ENCODE results near the gene TCOF1. TPM values are rescaled to one million over a fixed set of nuclear protein-coding genes. Genes with fewer than 3 reads are reported as not detected.

Gene TCOF1
- total and polyA plus RNA-seq, 2 of the 8 experiments (the other 6 are each of a cell fraction or from before 2014, with no cell fraction given): 35.9 to 170 TPM

- H3K9ac ChIP-seq (replicated peaks in 1 of 4; ENCODE audit: extremely low read depth in 1 of 4, low read depth in 3 of 4, low read length in 3 of 4): no peak overlapping the region
- ChIA-PET CTCF (ENCODE audit: partially characterized antibody) (interaction anchor here (0.6 to 21.5 kb wide), 8 partner anchors 13 to 305 kb away, joined by 3 to 274 read pairs (median 3); partner anchors contain the start of gene TCOF1), POLR2A (ENCODE audit: partially characterized antibody) (interaction anchor here (1.4 to 32.3 kb wide), 5 partner anchors 12 to 57 kb away, joined by 4 to 455 read pairs (median 10); partner anchors contain the start of genes CD74 and TCOF1)
- H3K23me2 ChIP-seq (ENCODE audit: low read depth, low read length): no peaks in the 10 kb centered on the region
- no peaks in the 10 kb centered on the region for H3K4me1 ChIP-seq (replicated peaks in 1 of 4; ENCODE audit: control insufficient read depth in 3 of 4, insufficient read depth in 4 of 4, low read length in 3 of 4)
- H2AK5ac ChIP-seq (ENCODE audit: low read depth, low read length): no peak overlapping the region
- H3K79me1 ChIP-seq (ENCODE audit: low read depth, low read length): no peaks in the 10 kb centered on the region
- no peak overlapping the region for H3K4ac ChIP-seq (replicated peaks; ENCODE audit: insufficient read length, low read depth, low read length)
- H3K27me3 ChIP-seq (replicated peaks in 1 of 4; ENCODE audit: control insufficient read depth in 3 of 4, extremely low read depth in 1 of 4, insufficient read depth in 3 of 4, low read length in 3 of 4): no peaks in the 10 kb centered on the region
- H3K79me2 ChIP-seq (ENCODE audit: control insufficient read depth in 1 of 2, insufficient read depth in 2 of 2, low read length in 2 of 2): no peaks in the 10 kb centered on the region
- no peak overlapping the region for H3K4me3 ChIP-seq (ENCODE audit: extremely low read depth in 1 of 4, insufficient read depth in 2 of 4, low read depth in 3 of 4, low read length in 4 of 4)
- no peak overlapping the region for H2AFZ ChIP-seq (ENCODE audit: low read length)
- H2BK15ac ChIP-seq (ENCODE audit: low read length): no peak overlapping the region
- no peak overlapping the region for H4K91ac ChIP-seq (replicated peaks; ENCODE audit: insufficient read length, low read length)
- H2BK12ac ChIP-seq (ENCODE audit: low read depth, low read length): no peak overlapping the region
- no peak overlapping the region for H3K18ac ChIP-seq (ENCODE audit: extremely low read depth, low read length)
- no peak overlapping the region for H3K27ac ChIP-seq (ENCODE audit: low read depth, low read length)
- no peak for DNase-seq (ENCODE audit: low read depth in 1 of 2, low spot score in 2 of 2)
- H3K23ac ChIP-seq (ENCODE audit: insufficient read length): no peak overlapping the region
- H2BK5ac ChIP-seq (ENCODE audit: low read depth, low read length): no peak overlapping the region
- H4K5ac ChIP-seq (ENCODE audit: insufficient read length, low read depth, low read length): no peak overlapping the region
- H2BK20ac ChIP-seq (ENCODE audit: low read length): no peak overlapping the region
- no peak for FAIRE-seq
- no peaks in the 10 kb centered on the region for H3K9me3 ChIP-seq (ENCODE audit: insufficient read depth in 2 of 2, low read depth in 1 of 2, low read length in 1 of 2)
- WGBS, 2 experiments (ENCODE audit: extremely low coverage in 1 of 2, insufficient coverage in 1 of 2, insufficient read length in 1 of 2, insufficient replicate concordance in 2 of 2, low coverage in 1 of 2, low lambda C conversion rate in 2 of 2, missing lambda C conversion rate in 1 of 2): 91% methylated on average over 15 of the region's 15 CpGs; no CpG with 5 or more reads in 1 of the 2 experiments
- H3K56ac ChIP-seq (replicated peaks; ENCODE audit: insufficient read length, low read depth, low read length): no peak overlapping the region
- H3K4me2 ChIP-seq (ENCODE audit: insufficient read depth in 1 of 2, low read depth in 2 of 2, low read length in 2 of 2): no peak overlapping the region
- no peak for TF ChIP-seq RAD21 (IDR thresholded peaks at IDR 0.05 in 1 of 2, conservative IDR thresholded peaks at IDR 0.05 in 1 of 2; ENCODE audit: low read depth in 2 of 2, low read length in 2 of 2)
- no peak for TF ChIP-seq SAP30 (IDR thresholded peaks at IDR 0.05; ENCODE audit: insufficient read depth, insufficient replicate concordance, low read length)
- no peak for TF ChIP-seq SIRT6 (IDR thresholded peaks at IDR 0.05; ENCODE audit: low read length)
- no peak for TF ChIP-seq EGR1 (IDR thresholded peaks at IDR 0.05; ENCODE audit: borderline replicate concordance, low read depth, low read length)
- no peak for TF ChIP-seq RBBP5 (IDR thresholded peaks at IDR 0.05; ENCODE audit: borderline replicate concordance, low read depth, low read length)
- TF ChIP-seq CREB1 (IDR thresholded peaks at IDR 0.05): no peak
- no peak overlapping the region for H3K14ac ChIP-seq (ENCODE audit: insufficient read length)
- H4K20me1 ChIP-seq (replicated peaks in 1 of 2; ENCODE audit: control insufficient read depth in 1 of 2, insufficient read depth in 2 of 2, low read length in 2 of 2): peaks cover 3 to 7% of the 10 kb centered on the region in 2 experiments
- peaks cover 57 to 93% (median 87%) of the 10 kb centered on the region in 4 experiments for H3K36me3 ChIP-seq (ENCODE audit: control insufficient read depth in 2 of 4, insufficient read depth in 4 of 4, low read length in 3 of 4)
- no peak overlapping the region for H4K8ac ChIP-seq (ENCODE audit: extremely low read depth, insufficient read depth, low read length)
- no peak overlapping the region for H2BK120ac ChIP-seq (replicated peaks; ENCODE audit: low read depth, low read length)
Measured at GRCh38 chr5:150386024-150386855, 28.7 kb downstream of the TCOF1 start.
